Measurements from ENCODE around the gene DST.

DNA sequence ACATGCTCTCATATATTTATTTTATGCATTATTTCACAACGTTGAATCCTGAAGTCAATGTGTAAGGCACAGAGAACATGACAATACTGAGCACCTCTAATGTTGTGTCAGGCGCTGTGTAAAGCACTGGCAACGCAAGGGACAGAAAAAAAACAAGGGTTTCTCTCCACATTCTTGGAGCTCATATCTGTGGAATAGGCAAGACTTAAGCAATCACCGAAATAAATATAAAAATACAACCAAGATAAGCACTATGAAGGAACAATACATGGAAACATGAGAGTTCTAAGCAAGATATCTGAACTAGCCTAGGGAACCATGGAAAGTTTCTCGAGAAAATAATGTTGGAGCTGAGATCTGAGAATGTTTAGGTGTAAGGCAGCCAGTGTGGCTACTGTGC is 1.7 kb upstream of the DST start:
- no peak for TF ChIP-seq CTCF (IDR thresholded peaks at IDR 0.05)
- no peak for TF ChIP-seq ZFX (IDR thresholded peaks at IDR 0.05; ENCODE audit: borderline replicate concordance)
